ENCODE data around the gene PSMA8. TPM values are rescaled to one million over a fixed set of nuclear protein-coding genes. Genes with fewer than 3 reads are reported as not detected.

PSMA8 gene
- total RNA-seq, 2 experiments from 2014 or later: 1.3 to 1.8 TPM

DNA sequence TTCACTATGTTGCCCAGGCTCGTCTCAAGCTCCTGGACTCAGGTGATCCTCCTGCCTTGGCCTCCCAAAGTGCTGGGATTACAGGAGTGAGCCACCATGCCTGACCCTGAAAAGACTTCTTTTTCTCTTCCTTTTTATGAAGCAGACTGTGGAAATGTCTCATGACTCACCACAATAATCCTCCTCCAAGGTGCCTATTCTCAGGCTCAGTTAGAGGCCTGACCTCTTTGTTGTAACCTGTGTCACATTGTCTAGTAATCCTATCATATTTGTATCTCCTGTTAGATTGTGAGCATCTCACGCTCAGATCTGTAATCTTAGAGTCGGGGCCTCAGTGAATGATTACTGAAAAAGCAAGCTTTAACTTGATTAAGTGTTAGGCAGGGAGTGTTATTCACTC, 74.3 kb downstream of the PSMA8 start:
- no peak for ATAC-seq
- Mint-ChIP-seq H3K36me3 (ENCODE audit: low read depth) (no peaks in the 10 kb centered on the region), H3K27ac (no peak overlapping the region), H3K4me1 (ENCODE audit: low read depth) (no peaks in the 10 kb centered on the region), H3K4me3 (no peak overlapping the region), H3K27me3 (no peaks in the 10 kb centered on the region), H3K9me3 (no peaks in the 10 kb centered on the region)
- TF ChIP-seq, protein P1, sequence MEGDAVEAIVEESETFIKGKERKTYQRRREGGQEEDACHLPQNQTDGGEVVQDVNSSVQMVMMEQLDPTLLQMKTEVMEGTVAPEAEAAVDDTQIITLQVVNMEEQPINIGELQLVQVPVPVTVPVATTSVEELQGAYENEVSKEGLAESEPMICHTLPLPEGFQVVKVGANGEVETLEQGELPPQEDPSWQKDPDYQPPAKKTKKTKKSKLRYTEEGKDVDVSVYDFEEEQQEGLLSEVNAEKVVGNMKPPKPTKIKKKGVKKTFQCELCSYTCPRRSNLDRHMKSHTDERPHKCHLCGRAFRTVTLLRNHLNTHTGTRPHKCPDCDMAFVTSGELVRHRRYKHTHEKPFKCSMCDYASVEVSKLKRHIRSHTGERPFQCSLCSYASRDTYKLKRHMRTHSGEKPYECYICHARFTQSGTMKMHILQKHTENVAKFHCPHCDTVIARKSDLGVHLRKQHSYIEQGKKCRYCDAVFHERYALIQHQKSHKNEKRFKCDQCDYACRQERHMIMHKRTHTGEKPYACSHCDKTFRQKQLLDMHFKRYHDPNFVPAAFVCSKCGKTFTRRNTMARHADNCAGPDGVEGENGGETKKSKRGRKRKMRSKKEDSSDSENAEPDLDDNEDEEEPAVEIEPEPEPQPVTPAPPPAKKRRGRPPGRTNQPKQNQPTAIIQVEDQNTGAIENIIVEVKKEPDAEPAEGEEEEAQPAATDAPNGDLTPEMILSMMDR (IDR thresholded peaks at IDR 0.05): no peak
- CTCF ChIA-PET: no interaction called here
- no peak for DNase-seq
- intact Hi-C loops (cut with micrococcal nuclease): no loop called here
- POLR2A ChIA-PET: no interaction called here

DNA sequence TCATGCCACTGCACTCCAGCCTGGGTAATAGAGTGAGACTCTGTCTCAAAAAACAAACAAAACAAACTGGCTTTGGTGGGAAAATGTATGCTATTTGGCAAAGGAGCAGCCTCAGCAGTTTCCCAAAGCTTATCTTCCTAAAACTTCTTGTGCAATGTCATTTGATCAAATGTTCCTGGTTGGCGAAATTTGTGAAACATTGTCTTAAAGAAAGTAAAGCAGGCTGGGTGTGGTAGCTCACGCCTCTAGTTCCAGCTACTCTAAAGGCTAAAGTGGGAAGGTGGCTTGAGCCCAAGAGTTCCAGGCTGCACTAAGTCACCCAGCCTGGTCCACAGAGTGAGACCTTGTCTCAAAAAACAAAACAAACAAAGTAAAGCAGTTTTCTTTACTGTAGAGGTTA, 75.3 kb downstream of the PSMA8 start:
- no peaks in the 10 kb centered on the region for H3K9me3 Mint-ChIP-seq
- no peak overlapping the region for H3K4me3 Mint-ChIP-seq
- no peaks in the 10 kb centered on the region for H3K36me3 Mint-ChIP-seq (ENCODE audit: low read depth)
- H3K27ac Mint-ChIP-seq: no peak overlapping the region
- TF ChIP-seq, protein P1 (IDR thresholded peaks at IDR 0.05): no peak
- no peaks in the 10 kb centered on the region for H3K27me3 Mint-ChIP-seq
- ATAC-seq (no peak), DNase-seq (no peak)
- CTCF ChIA-PET: no interaction called here
- POLR2A ChIA-PET: no interaction called here
- intact Hi-C loops (cut with micrococcal nuclease): no loop called here
- no peaks in the 10 kb centered on the region for H3K4me1 Mint-ChIP-seq (ENCODE audit: low read depth)

DNA sequence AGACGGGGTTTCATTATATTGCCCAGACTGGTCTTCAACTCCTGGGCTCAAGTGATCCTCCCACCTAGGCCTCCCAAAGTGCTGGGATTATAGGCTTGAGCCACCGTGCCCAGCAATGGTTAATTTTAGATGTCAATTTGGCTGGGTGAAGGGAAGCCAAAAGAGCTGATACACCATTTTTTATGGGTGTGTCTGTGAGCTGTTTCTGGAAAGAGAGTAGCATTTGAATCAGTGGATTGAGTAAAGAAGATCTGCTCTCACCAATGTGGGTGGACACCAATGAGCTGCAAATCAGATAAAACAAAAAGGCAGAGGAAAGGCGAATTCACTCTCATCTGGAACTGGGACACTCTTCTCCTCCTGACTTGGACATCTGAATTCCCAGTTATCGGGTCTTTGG, 76.5 kb downstream of the PSMA8 start:
- Mint-ChIP-seq H3K4me3 (no peak overlapping the region), H3K27ac (no peak overlapping the region), H3K9me3 (no peaks in the 10 kb centered on the region), H3K27me3 (no peaks in the 10 kb centered on the region), H3K4me1 (ENCODE audit: low read depth) (peaks cover 10% of the 10 kb centered on the region), H3K36me3 (ENCODE audit: low read depth) (no peaks in the 10 kb centered on the region)
- TF ChIP-seq, protein P1 (IDR thresholded peaks at IDR 0.05): no peak
- ATAC-seq: no peak
- no peak for DNase-seq
- ChIA-PET POLR2A (no interaction called here), CTCF (interaction anchor here (0.7 kb wide), 1 partner anchor 24 kb away, joined by 3 read pairs; no protein-coding TSS in a partner anchor)
- intact Hi-C loops (cut with micrococcal nuclease): no loop called here

DNA sequence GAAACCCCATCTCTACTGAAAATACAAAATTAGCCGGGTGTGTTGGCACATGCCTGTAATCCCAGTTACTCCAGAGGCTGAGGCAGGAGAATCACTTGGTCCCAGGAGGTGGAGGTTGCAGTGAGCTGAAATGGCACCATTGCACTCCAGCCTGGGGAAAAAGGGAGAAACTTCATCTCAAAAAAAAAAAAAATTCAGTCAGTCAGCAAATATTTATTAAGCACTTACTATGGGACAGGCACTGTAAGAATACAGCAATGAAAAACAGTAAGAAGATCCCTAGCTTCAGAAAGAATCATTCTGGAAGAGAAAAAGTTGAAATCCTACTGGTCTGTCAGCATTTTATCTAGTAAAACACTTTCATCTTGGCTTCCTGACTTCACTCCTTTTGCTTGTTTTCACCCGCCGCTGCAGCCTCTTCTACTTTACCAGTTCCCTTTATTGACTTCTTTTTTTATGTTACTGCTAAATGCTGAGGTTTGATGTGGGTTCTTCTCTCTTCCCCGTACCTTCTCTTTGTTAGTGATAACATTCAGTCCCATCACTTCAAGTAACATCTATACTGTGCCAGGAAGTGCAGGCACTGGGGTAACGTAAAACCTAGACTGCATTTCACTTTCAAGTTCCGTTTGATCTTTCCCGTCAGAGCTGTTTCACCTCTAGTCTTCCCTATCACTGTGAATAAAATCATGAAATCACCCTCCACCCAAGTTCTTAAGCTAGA, 81.7 kb downstream of the PSMA8 start:
- POLR2A ChIA-PET: interaction anchor here (0.7 to 1.7 kb wide), 3 partner anchors 10 to 174 kb away, joined by 3 to 12 read pairs (median 3); partner anchors contain the start of gene TAF4B
- ATAC-seq (peak; percentile 97), DNase-seq (peak; percentile 56)
- TF ChIP-seq, protein P1 (IDR thresholded peaks at IDR 0.05): no peak
- no peaks in the 10 kb centered on the region for H3K9me3 Mint-ChIP-seq
- peak overlapping the region; percentile 96 for H3K27ac Mint-ChIP-seq
- H3K36me3 Mint-ChIP-seq (ENCODE audit: low read depth): no peaks in the 10 kb centered on the region
- peak overlapping the region; percentile 78 for H3K4me3 Mint-ChIP-seq
- no peaks in the 10 kb centered on the region for H3K27me3 Mint-ChIP-seq
- H3K4me1 Mint-ChIP-seq (ENCODE audit: low read depth): peaks cover 18% of the 10 kb centered on the region
- CTCF ChIA-PET: no interaction called here
- intact Hi-C loops (cut with micrococcal nuclease): no loop called here

DNA sequence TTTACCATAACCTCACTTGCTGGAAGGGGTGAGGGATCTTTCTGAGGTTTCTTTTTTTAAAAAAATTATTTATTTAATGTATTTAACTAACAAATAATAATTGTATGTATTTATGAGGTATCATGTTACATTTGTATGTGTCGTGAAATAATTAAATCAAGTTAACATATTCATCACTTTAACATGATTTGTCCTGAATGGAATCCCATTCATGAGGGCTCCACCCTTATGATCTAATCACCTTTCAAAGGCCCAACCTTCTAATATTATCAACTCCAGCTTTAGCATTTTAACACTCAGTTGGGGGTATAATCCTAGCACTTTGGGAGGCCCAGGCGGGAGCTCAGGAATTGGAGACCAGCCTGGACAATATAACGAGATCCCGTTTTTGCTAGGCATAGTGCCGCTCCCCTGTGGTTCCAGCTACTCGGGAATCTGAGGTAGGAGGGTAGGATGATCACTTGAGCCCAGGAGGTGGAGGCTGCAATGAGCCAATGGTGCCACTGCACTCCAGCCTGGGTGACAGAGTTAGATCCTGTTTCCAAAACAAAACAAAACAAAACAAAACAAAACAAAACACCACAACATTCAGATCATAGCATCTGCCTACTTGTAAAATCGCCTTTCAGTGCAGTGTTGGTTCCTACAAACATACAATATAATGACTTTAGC, 91.5 kb downstream of the PSMA8 start:
- ATAC-seq: no peak
- CTCF ChIA-PET: no interaction called here
- intact Hi-C loops (cut with micrococcal nuclease): loop anchor here (5.0 kb wide), 1 partner anchor 133 kb away; the partner anchor contains the start of gene SS18

More for the DNA sequence above, 91.5 kb downstream of the PSMA8 start:
- H3K4me1 Mint-ChIP-seq (ENCODE audit: low read depth): peaks cover 32% of the 10 kb centered on the region
- H3K27ac Mint-ChIP-seq: peak overlapping the region; percentile 96
- H3K36me3 Mint-ChIP-seq (ENCODE audit: low read depth): peaks cover 5% of the 10 kb centered on the region
- no peaks in the 10 kb centered on the region for H3K27me3 Mint-ChIP-seq
- DNase-seq: no peak
- TF ChIP-seq, protein P1 (IDR thresholded peaks at IDR 0.05): no peak
- H3K9me3 Mint-ChIP-seq: no peaks in the 10 kb centered on the region
- H3K4me3 Mint-ChIP-seq: peak overlapping the region; percentile 95
- POLR2A ChIA-PET: interaction anchor here (1.3 to 3.1 kb wide), 3 partner anchors 9 to 148 kb away, joined by 4 to 12 read pairs (median 5); no protein-coding TSS in a partner anchor

Measured in activated CD8-positive, alpha-beta T cell treated with anti-CD3 and anti-CD28 coated beads for 36 hours (primary cell).